Activated naive CD4-positive, alpha-beta T cell (primary cell): Measurements from ENCODE around the gene CPSF7.
"Not testable (repeated sequence)": the region's sequence is repeated elsewhere in the genome, so short reads cannot be mapped to it uniquely, and the experiment has no call there.

Experiments
- DNase-seq, 4 experiments: peaks; one replicate each; lab custom pipeline; 2025; lab: John Stamatoyannopoulos, UW

The CPSF7 gene

GRCh38 chr11:61439615-61440014 lies 9.8 kb upstream of the CPSF7 start:
- no peak for DNase-seq

GRCh38 chr11:61437496-61437895 lies 7.7 kb upstream of the CPSF7 start:
- DNase-seq: no peak

GRCh38 chr11:61430839-61431238 lies 1.1 kb upstream of the CPSF7 start:
- DNase-seq: not testable (repeated sequence)

DNA sequence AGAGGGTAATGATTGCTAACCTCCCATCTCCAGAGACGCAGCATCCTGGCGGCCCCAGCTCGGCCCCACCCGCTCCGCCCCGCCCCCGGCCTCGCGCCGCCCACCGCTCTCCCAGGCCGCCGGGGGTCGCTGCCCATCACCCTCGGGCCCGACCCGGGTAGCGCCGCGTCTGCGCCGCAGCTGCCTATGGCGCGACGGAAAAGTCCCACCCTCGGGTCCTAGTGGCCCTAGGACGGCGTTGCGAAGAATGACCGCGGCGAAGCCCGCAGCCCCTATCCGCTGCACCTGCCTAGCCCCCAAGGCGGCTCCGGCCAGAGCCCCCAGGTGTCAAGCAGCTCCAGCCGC lies 457 bp downstream of the CPSF7 start:
- DNase-seq: peak; percentile 41 to 65 (median 52)

DNA sequence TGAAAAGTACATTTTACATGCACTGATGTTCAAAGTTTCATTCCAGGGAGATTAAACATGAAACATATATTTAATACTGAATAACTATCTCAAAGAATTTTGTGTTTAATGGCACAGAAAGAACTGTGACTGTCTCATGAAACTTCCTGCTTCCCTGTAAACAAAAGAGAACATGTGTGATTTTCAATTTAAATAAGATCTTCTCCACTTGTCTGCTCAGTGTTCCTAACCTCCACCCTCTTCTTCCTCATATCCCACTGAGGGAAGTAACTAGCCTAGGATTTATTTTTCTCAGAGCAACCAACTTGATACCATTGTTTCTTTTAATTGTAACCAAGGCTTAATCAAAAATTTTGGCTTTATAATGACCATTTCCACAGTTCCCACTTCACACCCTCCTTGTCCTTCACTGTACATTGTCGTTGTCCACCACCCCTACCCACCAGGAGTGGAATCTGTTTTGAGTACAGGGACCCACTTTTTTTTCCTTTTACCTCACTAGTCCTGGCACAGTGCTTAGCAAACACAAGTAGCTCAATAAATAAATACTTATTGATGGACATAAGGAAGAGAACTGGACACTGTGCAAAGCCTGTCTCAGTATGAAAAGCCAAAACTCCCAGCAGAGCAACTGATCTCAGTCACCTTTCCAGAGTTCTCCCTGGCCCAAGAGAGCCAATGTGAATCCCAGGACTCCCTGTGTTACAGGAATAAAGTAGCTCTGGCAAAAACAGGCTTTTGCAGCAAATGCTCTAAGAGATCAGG lies 4.2 kb downstream of the CPSF7 start:
- no peak for DNase-seq

- DNase-seq: no peak
Measured at GRCh38 chr11:61422226-61422625, 7.5 kb downstream of the CPSF7 start.

DNA sequence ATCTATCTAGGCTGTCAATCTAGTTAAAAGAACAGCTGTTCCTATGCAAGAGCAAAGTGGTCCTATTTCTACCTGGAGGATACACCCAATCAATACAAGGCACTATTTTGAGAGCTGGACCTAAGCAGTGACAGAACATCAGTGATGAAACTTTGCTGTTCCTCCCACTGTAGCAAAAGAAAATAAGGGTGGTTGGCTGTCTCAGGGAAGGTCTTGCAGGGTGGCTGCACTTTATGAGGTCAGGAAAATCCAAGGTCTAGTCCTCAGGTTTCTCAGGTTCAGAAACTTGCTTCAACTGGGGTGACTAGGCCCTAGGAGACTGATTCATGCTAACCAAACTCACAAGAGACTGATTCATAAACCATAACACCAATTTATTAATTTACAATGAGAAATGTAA lies 11.6 kb downstream of the CPSF7 start:
- DNase-seq: no peak

- no peak for DNase-seq
Measured at GRCh38 chr11:61417670-61418069, 12.1 kb downstream of the CPSF7 start.

DNA sequence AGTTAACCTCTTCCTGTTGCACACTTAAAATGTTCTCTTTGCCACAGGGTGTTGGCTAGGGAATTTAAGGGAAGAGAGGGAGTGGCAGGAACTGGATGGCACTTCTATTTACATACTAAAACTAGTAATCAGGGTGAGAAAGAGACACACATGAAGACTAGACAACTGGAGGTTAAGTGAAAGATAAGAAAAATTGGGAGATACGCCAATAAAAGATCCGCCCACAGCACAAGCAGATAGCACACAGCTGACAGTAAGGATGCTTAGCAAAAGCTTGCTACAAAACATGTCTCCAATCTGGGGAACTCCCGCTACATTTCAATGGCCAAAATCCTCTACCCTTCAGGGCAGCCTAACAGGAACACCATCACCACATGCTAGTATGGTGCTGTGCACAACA lies 12.8 kb downstream of the CPSF7 start:
- DNase-seq: no peak

GRCh38 chr11:61415381-61415780 lies 14.4 kb downstream of the CPSF7 start:
- no peak for DNase-seq

DNA sequence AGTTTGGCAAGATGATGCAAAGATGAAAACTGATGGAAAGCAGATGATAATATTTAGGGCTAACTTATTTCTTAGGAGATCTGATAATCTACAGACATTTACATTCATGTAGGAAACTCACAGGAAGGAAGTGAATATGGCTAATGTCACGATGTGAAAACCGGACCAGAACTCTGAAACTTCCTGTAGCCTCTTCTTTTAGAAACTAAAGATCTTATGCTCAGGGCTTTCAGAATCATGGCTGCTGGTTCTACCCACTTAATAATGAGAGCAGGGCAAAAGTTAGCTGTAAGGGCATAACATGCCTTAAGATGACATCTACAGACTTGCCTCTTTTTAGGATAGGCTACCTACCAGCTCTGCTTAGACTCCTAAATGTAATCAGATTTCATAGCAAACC lies 15.2 kb downstream of the CPSF7 start:
- DNase-seq: no peak

DNA sequence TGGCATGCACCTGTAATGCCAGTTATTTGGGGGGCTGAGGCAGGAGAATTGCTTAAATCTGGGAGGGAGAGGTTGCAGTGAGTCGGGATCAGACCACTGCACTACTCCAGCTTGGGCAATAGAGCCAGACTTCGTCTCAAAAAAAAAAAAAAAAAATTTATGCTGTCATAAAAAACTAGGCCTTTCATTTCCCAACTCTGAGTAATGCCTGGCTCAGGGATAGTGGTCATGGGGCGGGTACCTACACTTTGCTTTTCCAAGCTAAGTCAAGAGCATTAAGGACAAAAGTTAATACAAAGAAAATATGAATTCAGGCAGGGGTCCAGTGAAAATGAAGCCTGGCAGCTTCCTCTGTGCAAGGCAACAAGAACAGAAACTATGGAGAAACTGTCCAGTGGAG lies 16.3 kb downstream of the CPSF7 start:
- DNase-seq: no peak

DNA sequence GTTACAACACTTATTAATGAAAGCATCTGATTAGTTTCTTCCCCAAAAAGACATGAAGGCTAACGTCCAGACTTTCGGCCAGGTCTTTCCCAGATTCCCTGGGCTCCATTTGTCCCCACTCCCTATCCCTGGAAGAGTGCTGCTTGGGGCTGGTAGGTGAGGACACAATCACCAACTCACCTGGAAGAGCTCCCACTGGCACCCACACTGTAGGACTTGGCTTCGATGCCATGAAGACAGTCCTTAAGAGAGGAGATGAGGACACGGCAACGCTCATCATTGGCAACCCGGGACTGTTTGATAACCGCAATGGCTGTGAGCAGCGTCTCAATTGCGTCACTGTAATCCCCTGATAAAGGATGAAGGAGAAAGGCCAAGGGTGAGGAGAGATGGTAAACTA lies 18.2 kb downstream of the CPSF7 start:
- no peak for DNase-seq

DNA sequence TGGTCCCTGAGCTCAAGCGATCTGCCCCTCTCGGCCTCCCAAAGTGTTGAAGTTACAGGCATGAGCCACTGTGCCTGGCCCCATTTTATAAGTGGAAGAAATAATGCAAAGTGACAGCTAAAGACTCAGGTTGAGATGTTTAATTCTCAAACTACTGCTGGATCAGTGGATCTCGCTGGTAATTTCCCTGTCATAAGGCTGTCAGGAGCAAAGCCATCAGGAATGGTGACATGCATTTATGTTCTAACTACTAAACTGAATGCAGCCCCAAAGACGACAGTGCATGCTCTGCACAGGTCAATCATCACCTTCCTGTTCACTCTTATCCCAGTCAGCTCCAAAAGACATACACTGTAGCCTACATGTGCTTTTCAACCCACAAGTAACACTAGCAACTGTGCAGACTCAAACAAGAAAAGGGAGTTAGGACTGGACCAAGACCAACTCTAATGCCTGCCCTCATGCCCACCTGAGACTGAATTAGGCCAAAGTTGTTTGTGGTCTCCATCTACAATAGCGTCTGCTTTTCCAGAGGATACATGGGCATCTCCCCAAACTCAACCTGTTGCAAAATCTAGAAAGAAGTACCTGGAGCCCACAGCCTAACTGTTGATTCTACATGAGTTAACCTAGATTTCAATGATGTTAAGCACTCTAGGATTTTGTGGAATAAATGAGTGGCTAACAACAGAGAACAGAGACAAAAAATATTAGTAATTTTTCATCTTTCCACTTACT lies 22.6 kb downstream of the CPSF7 start:
- no peak for DNase-seq

- no peak for DNase-seq
Measured at GRCh38 chr11:61406067-61406466, 23.7 kb downstream of the CPSF7 start.

- no peak for DNase-seq
Measured at GRCh38 chr11:61404641-61405040, 25.1 kb downstream of the CPSF7 start.

DNA sequence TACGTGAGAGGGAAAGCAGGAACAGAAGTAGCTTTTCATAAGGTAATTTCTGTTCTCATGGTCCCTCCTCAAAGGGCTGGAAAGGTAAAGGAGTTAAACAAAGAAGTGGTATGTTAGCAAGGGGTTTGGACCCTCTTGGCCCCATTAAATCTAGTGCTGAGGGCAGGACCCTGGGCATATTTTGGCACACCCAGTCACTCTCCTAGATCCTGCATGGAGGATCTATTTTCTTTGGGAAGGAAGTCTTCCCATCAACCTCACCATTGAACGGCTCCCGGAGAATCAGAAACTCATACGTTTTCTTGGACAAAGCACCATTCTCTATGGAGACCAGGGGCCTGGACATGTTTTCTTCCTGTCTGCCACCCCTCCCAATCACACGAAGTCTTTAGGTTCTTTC lies 25.7 kb downstream of the CPSF7 start:
- no peak for DNase-seq

- no peak for DNase-seq
Measured at GRCh38 chr11:61403658-61404057, 26.1 kb downstream of the CPSF7 start.

- no peak for DNase-seq
Measured at GRCh38 chr11:61401573-61401972, 28.2 kb downstream of the CPSF7 start.

- DNase-seq: no peak
Measured at GRCh38 chr11:61401173-61401572, 28.6 kb downstream of the CPSF7 start.

- DNase-seq: peak in 1 of 4 experiments; percentile 7
Measured at GRCh38 chr11:61392981-61393595, 36.7 kb downstream of the CPSF7 start.

DNA sequence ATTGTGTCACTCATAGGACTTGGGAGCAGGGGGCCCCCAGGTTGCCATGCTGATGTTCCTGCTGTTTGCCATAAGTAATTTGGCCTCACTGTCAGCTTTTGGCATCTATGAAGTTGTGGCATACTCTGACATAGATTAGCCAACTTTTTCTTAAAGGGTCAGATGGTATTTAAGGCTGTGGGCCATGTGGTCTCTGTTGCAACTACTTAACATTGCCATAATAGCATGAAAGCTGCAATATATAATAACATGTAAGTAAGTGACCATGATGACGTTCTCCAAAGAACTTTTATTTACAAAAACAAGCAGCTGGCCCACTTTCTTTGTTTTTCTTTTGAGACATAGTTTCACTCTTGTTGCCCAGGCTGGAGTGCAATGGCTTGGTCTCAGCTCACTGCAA lies 39.6 kb downstream of the CPSF7 start:
- no peak for DNase-seq
